Erythroblast (primary cell): Measurements from ENCODE around the gene HSF4.
A peak's percentile ranks its signal among the peaks of the same experiment; 100 is the strongest.

ENCODE experiments used
- DNase-seq, 2 experiments: peaks; one replicate each; lab custom pipeline; 2025; lab: John Stamatoyannopoulos, UW
- GATA1 ChIP-seq: IDR thresholded peaks from 2 replicates; pipeline ENCODE4 v1.6.1; 2011; ENCODE audit warnings: low read depth, mild to moderate bottlenecking, control low read depth, low read length, moderate library complexity
- POLR2A ChIP-seq: IDR thresholded peaks from 2 replicates; pipeline ENCODE4 v1.6.1; 2011; ENCODE audit warnings: mild to moderate bottlenecking, low read length

Gene HSF4

DNA sequence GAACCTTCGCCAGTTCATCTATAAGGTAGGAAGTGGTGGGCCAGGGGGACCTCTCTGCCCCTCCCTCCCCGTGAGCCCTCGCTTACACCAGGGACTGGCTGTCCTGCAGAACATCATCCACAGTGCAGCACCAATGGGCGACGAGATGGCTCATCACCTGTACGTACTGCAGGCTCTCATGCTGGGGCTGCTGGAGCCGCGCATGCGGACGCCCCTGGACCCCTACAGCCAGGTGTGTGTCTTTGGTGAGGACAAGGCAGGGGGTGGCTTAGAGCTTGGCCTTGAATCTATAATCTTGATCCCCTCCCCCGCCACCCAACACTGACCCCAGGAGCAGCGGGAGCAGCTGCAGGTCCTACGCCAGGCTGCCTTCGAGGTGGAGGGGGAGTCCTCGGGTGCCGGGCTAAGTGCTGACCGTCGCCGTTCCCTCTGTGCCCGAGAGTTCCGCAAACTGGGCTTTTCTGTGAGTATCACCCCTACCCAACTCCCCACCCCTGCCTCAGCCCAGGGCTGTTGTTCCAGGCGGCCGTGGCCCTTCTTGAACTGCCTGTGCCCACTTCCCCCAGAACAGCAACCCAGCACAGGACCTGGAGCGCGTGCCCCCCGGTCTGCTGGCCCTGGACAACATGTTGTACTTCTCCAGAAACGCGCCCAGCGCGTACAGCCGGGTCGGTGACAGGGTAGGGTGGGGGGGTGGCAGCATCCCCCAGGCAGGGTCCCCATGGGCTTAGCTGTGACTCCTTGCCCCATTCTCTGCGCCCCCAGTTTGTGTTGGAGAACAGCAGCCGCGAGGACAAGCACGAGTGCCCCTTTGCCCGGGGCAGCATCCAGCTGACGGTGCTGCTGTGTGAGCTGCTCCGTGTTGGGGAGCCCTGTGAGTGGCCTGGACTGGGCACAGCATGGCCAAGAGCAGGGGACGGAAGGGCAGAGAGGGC lies 37.1 kb downstream of the HSF4 start:
- DNase-seq: no peak
- no peak for TF ChIP-seq POLR2A
- no peak for TF ChIP-seq GATA1

DNA sequence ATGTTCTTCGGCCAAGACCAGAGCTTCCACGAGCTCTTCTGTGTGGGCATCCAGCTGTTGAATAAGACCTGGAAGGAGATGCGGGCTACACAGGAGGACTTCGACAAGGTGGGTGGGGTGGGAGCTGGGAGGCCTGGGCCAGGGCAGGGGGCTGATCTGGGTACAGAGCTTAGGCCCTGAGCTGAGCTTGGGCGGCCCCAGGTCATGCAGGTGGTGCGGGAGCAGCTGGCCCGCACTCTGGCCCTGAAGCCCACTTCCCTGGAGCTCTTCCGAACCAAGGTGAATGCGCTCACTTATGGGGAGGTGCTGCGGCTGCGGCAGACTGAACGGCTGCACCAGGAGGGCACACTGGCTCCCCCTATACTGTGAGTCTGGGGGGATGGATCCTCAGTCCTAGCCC lies 37.9 kb downstream of the HSF4 start:
- no peak for DNase-seq
- no peak for TF ChIP-seq POLR2A
- TF ChIP-seq GATA1: no peak

DNA sequence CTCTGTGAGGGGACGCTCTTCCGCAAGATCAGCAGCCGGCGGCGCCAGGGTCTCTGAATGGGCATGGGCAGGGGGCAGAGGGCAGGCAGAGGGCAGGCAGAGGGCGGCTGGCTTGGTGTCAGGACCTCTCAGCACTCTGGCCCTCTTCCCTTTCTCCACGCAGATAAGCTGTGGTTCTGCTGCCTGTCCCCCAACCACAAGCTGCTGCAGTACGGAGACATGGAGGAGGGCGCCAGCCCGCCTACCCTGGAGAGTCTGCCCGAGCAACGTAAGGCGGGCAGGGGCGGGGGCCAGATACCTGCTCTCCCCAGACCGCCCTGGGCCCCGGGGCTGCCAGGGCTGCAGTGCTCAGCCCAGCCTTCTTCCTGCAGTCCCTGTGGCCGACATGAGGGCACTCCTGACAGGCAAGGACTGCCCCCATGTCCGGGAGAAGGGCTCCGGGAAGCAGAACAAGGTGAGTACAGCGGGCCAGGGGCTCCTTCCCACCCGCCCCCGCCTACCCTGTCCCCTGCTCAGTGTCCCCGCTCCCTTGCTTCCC lies 38.5 kb downstream of the HSF4 start:
- TF ChIP-seq GATA1: no peak
- DNase-seq: no peak

DNA sequence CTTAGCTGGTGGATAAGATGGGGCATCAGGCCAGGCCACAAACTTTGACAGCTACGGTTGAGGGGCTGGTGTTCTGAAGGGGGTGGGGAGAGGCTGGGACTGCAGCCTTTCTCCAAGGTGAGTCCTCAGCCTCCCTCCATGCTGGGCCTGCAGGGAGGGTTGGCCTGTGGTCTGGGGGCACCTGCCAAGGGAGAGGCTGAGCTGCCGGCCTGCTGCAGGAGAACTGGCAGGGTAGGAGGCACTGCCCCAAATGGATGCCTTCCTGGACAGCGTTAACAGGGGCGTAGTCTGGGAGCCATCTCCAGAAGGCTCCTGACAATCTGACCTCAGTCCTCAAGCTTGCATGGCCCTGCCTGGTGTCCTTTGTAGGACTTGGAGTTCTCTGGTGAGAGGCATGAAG lies 39.5 kb downstream of the HSF4 start:
- no peak for TF ChIP-seq POLR2A
- TF ChIP-seq GATA1: no peak
- no peak for DNase-seq

DNA sequence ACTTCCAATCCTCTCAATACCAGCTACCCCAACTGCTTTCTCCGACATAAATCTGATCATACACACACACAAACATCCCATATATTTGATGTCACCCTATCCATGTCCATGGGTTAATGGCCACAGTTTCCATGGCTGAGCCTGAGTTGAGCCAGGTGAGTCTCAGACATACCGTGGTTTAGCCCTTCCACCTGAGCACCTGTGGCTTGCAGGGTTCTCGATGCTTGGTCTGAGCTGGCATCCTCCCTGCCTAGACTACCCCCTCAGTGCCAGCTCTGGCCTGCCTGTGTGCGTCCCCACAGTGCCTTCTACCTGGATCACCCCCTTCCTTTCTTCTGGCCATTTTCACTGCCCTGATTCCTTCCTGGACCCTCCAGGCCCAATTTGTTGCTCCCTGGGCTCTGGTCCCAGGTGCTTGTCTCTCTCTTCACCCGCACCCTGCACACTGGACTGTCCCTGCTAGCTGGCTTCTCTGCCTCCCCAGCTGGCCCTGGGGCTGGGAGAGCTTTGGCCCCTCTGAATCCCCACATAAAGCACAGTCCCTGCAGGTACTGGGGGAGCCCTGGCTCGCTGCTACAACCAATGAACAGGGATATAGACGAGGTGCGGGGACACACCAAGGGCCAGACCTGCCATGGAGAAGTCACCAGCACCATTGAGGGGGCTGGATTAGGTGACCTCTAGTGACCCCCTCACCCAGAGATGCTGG lies 41.7 kb downstream of the HSF4 start:
- no peak for TF ChIP-seq GATA1
- TF ChIP-seq POLR2A: peak; percentile 21
- no peak for DNase-seq

DNA sequence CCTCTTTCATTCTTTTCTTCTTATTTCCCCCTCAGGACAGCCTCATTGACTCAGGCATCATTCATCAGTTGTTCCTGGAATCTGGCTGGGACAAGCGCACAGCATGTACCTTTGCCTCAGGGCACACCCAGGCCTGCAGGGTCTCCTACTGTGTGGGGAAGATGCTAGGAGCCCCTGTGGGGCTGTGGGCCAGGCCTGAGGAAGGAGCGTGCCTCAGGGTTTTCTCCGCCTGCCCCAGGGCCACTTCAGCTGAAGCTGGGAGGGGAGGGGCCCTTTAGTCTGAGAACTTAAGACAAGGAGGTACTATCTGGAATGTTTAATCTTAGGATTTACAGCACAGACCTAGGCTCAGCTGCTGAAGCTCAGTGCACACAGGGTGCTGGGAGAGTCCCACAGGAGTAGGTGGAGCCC lies 42.3 kb downstream of the HSF4 start:
- no peak for DNase-seq

DNA sequence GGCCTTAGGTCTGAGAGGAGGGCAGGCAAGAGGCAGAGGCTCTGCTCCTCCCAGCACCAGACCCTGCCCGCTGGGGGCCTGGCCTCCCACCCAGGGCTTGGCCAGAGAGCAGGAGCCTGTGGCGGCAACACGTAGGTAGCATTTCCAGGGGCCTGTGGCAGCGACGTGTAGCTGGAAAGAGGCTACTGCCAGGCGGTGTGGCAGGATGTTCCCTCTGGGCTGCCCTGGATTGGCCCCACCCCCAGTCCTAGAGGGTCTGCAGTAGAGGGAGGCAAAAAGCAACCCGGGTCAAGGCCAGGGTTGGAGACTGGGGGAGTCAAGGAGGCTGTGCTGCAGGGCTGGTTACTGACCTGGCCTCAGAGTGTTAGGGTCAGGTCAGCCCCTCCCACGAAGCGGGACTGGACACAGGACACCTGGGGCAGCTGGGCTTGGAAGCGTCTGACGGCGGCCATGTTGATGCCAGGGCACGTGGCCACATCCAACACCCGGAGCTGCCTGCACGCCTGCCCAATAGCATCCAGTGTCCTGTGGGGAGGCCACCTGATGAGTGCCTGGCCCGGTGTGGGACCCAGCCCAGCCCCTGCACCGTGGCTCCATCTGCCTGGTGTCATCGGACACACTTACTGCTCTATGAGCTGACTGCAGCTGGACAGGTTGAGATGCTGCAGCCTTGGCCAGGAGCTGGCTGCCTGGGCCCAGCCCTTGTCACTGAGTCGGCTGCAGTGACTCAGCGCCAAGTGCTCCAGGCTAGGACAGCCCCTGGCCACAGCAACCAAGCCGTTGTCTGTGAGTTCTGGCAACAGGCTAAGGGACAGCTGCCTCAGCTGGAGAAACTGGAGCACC lies 42.9 kb downstream of the HSF4 start:
- peak; percentile 42 for TF ChIP-seq POLR2A
- TF ChIP-seq GATA1: no peak
- peak; percentile 57 to 71 for DNase-seq

More for the DNA sequence above, 42.3 kb downstream of the HSF4 start:
- TF ChIP-seq POLR2A (no peak), GATA1 (no peak)

DNA sequence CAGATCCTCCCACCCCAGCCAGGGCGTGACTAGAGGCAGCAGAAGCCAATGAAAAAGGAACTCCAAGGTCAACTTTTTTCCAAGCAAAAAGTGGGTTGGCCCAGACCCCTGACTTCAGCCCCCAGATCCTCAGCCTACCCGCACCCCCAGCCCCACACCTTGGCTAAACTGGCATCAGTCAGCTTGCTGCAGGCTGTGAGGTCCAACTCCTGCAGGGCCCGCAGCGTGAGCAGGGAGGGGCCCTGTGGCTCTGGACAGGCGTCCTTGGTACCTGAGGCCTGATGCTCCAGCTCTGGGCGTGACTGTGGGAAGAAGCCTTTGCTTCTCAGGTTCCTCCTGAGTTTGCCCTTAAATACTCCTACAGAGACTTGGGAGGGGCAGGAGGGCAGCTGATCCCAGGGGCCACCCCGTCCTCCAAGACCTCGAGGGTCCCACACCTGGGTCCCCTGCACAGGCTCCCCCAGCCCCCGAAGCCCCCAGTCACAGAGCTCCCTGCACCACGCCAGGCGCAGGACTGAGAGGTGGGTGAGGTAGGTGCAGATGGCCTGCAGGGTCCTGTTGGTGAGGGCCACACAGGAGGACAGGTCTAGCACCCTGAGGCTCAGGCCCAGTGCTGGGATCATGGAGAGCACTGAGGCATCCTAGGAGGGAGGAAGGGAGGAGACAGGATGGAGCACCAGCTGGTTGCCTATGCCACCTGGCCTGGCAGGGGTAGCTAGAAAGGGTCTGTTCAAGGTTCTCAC lies 43.8 kb downstream of the HSF4 start:
- TF ChIP-seq GATA1 (no peak), POLR2A (no peak)
- DNase-seq: no peak

DNA sequence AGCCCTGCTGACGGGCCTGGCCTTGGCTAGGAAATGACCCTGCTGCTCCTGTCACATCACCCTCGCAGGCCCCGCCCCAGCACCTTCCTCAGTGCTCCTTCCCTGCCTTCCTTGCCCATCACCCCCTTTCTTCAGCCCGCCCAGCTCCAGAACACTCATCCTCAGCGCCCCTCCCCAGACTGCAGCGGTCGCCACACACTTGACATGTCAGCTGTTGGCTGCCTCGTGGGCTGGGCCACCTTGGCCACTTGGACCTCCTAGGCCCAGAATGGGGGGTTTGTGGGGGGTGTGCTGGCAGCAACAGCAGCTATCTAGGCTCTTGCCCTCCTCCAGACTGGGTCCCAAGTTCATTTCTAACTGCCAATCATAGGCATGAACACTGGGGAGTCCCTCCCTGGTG lies 45.0 kb downstream of the HSF4 start:
- DNase-seq: no peak
- TF ChIP-seq GATA1 (no peak), POLR2A (no peak)

DNA sequence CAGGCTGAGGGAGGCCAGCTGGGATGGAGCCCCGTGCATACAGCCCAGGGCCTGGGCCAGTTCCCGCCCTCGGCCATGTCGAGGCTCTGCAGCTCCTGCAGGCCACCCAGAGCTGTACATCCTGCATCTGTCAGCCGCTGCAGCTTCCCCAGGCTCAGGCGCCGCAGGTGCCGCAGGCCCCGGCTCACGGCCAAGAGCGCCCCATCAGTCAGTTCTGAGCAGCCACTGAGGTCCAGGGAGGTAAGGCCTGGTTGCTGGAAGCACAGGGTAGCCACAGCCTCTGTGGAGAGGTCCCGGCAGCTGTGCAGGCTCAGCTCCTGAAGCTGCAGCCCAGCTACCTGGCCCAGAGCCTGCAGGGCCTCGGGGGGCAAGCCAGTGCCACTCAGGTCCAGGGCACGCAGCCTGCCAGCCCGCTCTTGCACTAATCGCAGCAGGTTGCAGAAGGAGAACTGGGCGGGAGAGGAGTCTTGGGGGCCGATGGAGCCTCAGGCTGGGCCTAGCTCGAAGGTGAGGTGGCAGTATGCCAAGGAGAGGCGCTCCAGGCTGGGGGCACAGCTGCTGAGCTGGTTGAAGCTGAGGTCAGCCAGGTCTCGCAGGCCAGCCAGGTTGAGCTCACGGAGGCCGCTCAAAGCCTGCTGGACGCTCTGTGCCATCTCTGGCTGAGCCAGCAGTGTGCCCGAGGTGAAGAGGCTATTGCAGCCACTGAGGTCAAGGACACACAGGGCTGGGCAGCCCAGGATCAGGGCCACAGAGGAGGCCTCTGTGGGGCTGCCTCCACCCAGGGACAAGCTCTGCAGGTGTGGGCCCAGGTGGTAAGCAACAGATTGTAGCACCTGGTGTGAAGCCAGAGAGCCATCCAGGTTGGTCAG lies 45.8 kb downstream of the HSF4 start:
- DNase-seq: no peak
- no peak for TF ChIP-seq POLR2A
- TF ChIP-seq GATA1: no peak

DNA sequence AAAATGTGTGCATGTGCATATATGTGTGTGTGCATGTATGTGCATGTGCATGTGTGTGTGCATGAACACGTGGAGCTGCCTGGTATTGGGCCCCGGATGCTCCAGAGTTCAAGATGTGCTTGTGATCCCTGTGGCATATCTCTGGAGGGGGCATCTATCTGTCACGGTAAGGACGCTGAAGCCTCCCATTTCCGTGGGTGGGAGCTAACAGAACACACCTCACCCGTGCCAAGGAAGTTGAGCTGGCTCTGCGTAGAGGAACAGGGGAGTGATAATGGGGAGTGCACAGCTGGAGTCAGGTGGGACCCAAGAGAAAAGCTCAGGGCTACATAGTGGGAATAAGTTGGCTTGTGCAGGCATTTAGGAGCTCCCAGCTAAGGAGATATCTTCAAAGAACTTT lies 47.1 kb downstream of the HSF4 start:
- TF ChIP-seq POLR2A (no peak), GATA1 (no peak)
- DNase-seq: no peak

DNA sequence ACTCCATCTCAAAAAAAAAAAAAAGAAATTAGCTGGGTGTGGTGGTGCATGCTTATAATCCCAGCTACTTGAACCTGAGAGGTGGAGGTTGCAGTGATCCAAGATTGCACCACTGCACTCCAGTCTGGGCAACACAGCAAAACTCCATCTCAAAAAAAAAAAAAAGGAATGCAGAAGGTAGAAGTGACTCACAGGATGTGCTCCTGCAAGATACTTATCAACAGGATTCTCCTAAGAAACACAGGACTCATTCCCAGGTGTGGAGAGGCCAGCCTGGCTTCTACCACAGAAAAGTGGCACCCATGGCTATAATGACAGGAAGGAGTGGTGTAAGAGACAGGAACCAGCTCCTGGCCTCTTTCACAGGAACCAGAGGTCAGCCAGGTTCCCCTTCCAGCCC lies 48.2 kb downstream of the HSF4 start:
- TF ChIP-seq GATA1: no peak
- TF ChIP-seq POLR2A: no peak
- no peak for DNase-seq
